ENCODE data around the gene ASB13.

- TF ChIP-seq GATA2 (IDR thresholded peaks at IDR 0.05; ENCODE audit: low read depth, low read length) (no peak), GATA3 (IDR thresholded peaks at IDR 0.05; ENCODE audit: low read depth, low read length) (no peak)
These were observed 65.5 kb downstream of the ASB13 start for GRCh38 chr10:5600908-5601307.
